Endothelial cell (in vitro differentiated cells): ENCODE measurements around the gene PSMD12. TPM values are rescaled to one million over a fixed set of nuclear protein-coding genes. Genes with fewer than 3 reads are reported as not detected.
"Not testable (repeated sequence)": the region's sequence is repeated elsewhere in the genome, so short reads cannot be mapped to it uniquely, and the experiment has no call there.

Source experiments
- DNase-seq: peaks from one replicate; pipeline ENCODE4 v3.0.0; 2021; ENCODE audit warnings: low spot score
- H3K27ac Mint-ChIP-seq: one replicate; pipeline ENCODE4 v1.8.0; 2021; ENCODE audit warnings: mixed read lengths, inconsistent platforms; ENCODE audit not compliant: unreplicated experiment
- H3K27me3 Mint-ChIP-seq: one replicate; pipeline ENCODE4 v1.8.0; 2021; ENCODE audit warnings: mild to moderate bottlenecking, moderate library complexity, mixed read lengths, inconsistent platforms; ENCODE audit not compliant: unreplicated experiment
- H3K36me3 Mint-ChIP-seq: one replicate; pipeline ENCODE4 v1.8.0; 2021; ENCODE audit warnings: mild to moderate bottlenecking, low read depth, mixed read lengths, inconsistent platforms; ENCODE audit not compliant: unreplicated experiment
- H3K4me1 Mint-ChIP-seq: one replicate; pipeline ENCODE4 v1.8.0; 2021; ENCODE audit warnings: mild to moderate bottlenecking, mixed read lengths, inconsistent platforms; ENCODE audit not compliant: unreplicated experiment
- H3K4me3 Mint-ChIP-seq: one replicate; pipeline ENCODE4 v1.8.0; 2021; ENCODE audit warnings: mild to moderate bottlenecking, mixed read lengths, inconsistent platforms; ENCODE audit not compliant: unreplicated experiment
- H3K9me3 Mint-ChIP-seq: one replicate; pipeline ENCODE4 v1.8.0; 2021; ENCODE audit warnings: mixed read lengths, inconsistent platforms; ENCODE audit not compliant: unreplicated experiment
- CTCF ChIP-seq: fragments of 200-600 bp; sonication (generic); IDR thresholded peaks from one replicate; pipeline ENCODE4 v1.5.0; 2021; ENCODE audit warnings: antibody characterized with exemption; ENCODE audit not compliant: unreplicated experiment
- total RNA-seq: library from RNA; stranded (reverse); fragmentation: NEBNext Ultra II Directional; extraction: Animal tissue kit (Norgen Biotek cat#: 25700); gene quantifications from one replicate; pipeline ENCODE4 v1.2.1, GENCODE V29; 2021; ENCODE audit not compliant: unreplicated experiment

The PSMD12 gene
- total RNA-seq, 1 donor from 2014 or later = 46.2 TPM

- DNase-seq = no peak
- no peaks in the 10 kb centered on the region for H3K27me3 Mint-ChIP-seq
- H3K9me3 Mint-ChIP-seq = no peaks in the 10 kb centered on the region
- H3K27ac Mint-ChIP-seq = no peak overlapping the region
- no peaks in the 10 kb centered on the region for H3K4me1 Mint-ChIP-seq
- no peak overlapping the region for H3K4me3 Mint-ChIP-seq
- no peak for TF ChIP-seq CTCF
- no peaks in the 10 kb centered on the region for H3K36me3 Mint-ChIP-seq
These were observed 44.2 kb downstream of the PSMD12 start for GRCh38 chr17:67322042-67322787.

DNA sequence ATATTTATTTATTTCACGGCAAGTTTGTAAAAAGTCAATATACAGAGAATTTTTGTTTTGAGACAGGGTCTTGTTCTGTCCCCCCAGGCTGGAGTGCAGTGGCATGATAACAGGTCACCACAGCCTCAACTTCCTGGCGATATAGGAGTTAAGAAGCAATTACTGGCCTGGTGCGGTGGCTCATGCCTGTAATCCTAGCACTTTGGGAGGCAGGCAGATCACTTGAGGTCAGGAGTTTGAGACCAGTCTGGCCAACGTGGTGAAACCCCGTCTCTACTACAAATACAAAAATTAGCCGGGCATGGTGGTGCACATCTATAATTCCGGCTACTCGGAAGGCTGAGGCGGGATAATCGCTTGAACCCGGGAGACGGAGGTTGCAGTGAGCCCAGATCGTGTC, 44.9 kb downstream of the PSMD12 start:
- H3K36me3 Mint-ChIP-seq, H3K4me1 Mint-ChIP-seq, DNase-seq, H3K27me3 Mint-ChIP-seq, H3K4me3 Mint-ChIP-seq, H3K27ac Mint-ChIP-seq, H3K9me3 Mint-ChIP-seq: not testable (repeated sequence)

- Mint-ChIP-seq H3K4me3 (no peak overlapping the region), H3K27me3 (peaks cover 4% of the 10 kb centered on the region), H3K36me3 (no peaks in the 10 kb centered on the region), H3K9me3 (no peaks in the 10 kb centered on the region), H3K27ac (no peak overlapping the region), H3K4me1 (peaks cover 12% of the 10 kb centered on the region)
- DNase-seq = no peak
- no peak for TF ChIP-seq CTCF
These were observed 49.6 kb downstream of the PSMD12 start for GRCh38 chr17:67316781-67317180.

DNA sequence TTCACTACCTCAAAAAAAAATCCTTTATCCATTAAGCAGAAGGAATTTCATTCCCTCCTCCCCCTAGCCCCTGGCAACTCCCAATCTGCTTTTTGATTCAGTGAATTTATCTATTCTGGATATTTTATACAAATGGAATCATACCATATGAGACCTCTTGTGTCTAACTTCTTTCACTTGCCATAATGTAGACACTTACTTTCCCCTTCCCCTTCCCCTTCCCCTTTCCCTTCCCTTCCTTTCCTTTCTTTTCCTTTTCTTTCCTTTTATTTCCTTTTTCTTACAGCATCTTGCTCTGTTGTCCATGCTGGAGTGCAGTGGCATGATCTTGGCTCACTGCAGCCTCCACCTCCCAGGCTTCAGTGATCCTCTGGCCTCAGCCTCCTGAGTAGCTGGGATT, 50.5 kb downstream of the PSMD12 start:
- Mint-ChIP-seq H3K27me3 (peaks cover 4% of the 10 kb centered on the region), H3K9me3 (no peaks in the 10 kb centered on the region), H3K36me3 (no peaks in the 10 kb centered on the region), H3K4me3 (no peak overlapping the region), H3K27ac (no peak overlapping the region), H3K4me1 (peaks cover 17% of the 10 kb centered on the region)
- DNase-seq = no peak
- no peak for TF ChIP-seq CTCF

DNA sequence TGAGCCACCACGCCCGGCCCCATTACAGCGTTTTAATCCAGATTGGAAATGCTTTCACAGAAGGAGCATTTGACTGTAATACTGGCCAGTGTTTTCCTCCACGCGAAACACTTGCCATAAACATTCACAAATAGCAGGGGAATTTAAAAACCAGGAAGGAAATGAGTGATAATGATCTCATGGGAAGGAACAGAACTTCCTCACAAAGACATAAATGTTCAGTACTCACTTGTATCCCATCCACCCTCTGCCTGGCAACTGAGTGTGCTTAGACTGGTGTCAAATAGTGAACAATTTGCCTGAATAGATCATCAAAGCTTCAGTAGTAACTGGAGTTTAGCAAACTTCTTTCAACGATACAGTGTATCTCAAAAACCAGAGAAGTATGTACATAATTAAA, 54.1 kb downstream of the PSMD12 start:
- TF ChIP-seq CTCF = no peak
- peaks cover 5% of the 10 kb centered on the region for H3K27me3 Mint-ChIP-seq
- no peak overlapping the region for H3K4me3 Mint-ChIP-seq
- H3K27ac Mint-ChIP-seq = peak overlapping the region; percentile 54
- no peaks in the 10 kb centered on the region for H3K36me3 Mint-ChIP-seq
- H3K9me3 Mint-ChIP-seq = no peaks in the 10 kb centered on the region
- DNase-seq = no peak
- H3K4me1 Mint-ChIP-seq = peaks cover 17% of the 10 kb centered on the region
